Measurements from ENCODE around the gene CHMP4A.

Gene CHMP4A

DNA sequence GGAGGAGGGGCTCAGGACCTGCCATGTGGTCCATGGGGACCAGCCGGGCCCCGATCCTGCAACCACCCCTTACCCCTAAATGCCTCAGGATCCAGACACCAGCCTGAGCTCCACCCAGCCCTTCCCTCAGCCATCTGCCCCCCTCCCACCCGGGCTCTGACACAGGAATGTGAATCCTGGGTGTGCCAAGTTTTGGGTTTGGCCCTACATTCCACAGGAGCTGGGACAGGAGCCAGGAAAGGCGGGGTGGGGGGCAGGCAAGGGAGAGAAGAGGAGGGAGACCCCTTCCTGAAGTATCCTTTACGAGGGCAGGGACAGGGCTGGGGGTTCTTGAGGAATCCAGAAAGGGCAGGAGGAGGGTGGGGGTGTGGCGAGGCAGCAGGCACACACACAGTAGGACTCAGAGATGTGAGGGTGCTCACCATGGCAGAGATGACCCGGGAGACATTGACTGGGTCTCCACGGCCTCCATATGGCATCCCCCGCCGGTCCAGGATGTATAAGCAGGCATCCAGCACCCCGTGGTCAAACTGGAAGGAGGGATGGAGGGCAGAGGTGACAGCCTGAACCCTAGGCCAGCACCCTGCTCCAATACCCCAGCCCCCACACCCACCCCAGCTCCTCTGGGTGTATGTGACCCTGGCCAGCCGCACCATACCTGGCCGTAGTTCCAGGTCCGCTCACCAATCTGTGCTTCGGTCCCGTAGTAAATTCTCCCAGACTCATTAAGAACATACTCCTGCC is 46.2 kb upstream of the CHMP4A start:
- Histone ChIP-seq H3K27ac (no peak overlapping the region), H3K36me3 (no peaks in the 10 kb centered on the region; the same call in 1 of the 2 replicates), H3K27me3 (ENCODE audit: insufficient read depth, low read depth, severe bottlenecking) (no peaks in the 10 kb centered on the region), H3K9me3 (ENCODE audit: severe bottlenecking) (no peaks in the 10 kb centered on the region), H3K4me3 (ENCODE audit: low read depth, low read length) (no peak overlapping the region)
- DNase-seq = no peak
- TF ChIP-seq, protein P1, sequence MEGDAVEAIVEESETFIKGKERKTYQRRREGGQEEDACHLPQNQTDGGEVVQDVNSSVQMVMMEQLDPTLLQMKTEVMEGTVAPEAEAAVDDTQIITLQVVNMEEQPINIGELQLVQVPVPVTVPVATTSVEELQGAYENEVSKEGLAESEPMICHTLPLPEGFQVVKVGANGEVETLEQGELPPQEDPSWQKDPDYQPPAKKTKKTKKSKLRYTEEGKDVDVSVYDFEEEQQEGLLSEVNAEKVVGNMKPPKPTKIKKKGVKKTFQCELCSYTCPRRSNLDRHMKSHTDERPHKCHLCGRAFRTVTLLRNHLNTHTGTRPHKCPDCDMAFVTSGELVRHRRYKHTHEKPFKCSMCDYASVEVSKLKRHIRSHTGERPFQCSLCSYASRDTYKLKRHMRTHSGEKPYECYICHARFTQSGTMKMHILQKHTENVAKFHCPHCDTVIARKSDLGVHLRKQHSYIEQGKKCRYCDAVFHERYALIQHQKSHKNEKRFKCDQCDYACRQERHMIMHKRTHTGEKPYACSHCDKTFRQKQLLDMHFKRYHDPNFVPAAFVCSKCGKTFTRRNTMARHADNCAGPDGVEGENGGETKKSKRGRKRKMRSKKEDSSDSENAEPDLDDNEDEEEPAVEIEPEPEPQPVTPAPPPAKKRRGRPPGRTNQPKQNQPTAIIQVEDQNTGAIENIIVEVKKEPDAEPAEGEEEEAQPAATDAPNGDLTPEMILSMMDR (IDR thresholded peaks at IDR 0.05; ENCODE audit: low read depth, low read length) = no peak

- H3K27ac ChIP-seq = no peak overlapping the region
- no peaks in the 10 kb centered on the region; the same call in 1 of the 2 replicates for H3K36me3 ChIP-seq
- no peak for DNase-seq
- H3K27me3 ChIP-seq (ENCODE audit: insufficient read depth, low read depth, severe bottlenecking) = no peaks in the 10 kb centered on the region
- no peak overlapping the region for H3K4me3 ChIP-seq (ENCODE audit: low read depth, low read length)
- TF ChIP-seq, protein P1 (IDR thresholded peaks at IDR 0.05; ENCODE audit: low read depth, low read length) = no peak
- H3K9me3 ChIP-seq (ENCODE audit: severe bottlenecking) = no peaks in the 10 kb centered on the region
Observed at GRCh38 chr14:24258548-24259265, 45.4 kb upstream of the CHMP4A start.

GRCh38 chr14:24258119-24258518 is 44.8 kb upstream of the CHMP4A start:
- H3K27ac ChIP-seq = no peak overlapping the region
- no peak for DNase-seq
- H3K4me3 ChIP-seq (ENCODE audit: low read depth, low read length) = no peak overlapping the region
- no peaks in the 10 kb centered on the region; the same call in 1 of the 2 replicates for H3K36me3 ChIP-seq
- no peaks in the 10 kb centered on the region for H3K27me3 ChIP-seq (ENCODE audit: insufficient read depth, low read depth, severe bottlenecking)
- TF ChIP-seq, protein P1 (IDR thresholded peaks at IDR 0.05; ENCODE audit: low read depth, low read length) = no peak
- H3K9me3 ChIP-seq (ENCODE audit: severe bottlenecking) = no peaks in the 10 kb centered on the region

DNA sequence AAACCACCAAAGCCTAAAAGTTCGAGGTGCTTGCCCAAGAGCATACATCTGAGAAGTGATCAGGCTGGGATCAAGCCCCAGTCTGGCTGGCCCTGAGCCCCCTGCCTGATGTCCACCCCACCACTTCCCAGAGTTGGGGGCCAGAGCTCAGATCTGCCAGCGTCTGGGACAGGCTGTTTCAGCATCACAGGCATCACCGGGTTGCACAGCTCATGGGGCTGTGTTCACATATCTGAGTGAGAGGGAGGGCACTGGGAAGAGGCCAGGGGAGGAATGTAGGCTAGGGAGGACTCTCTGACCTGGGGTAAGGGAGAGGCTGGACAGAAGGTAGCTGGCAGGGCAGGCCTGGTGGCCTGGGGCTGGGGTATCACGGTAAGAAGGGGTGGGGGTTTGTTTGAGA is 43.7 kb upstream of the CHMP4A start:
- Histone ChIP-seq H3K27me3 (ENCODE audit: insufficient read depth, low read depth, severe bottlenecking) (no peaks in the 10 kb centered on the region), H3K4me3 (ENCODE audit: low read depth, low read length) (no peak overlapping the region), H3K27ac (no peak overlapping the region), H3K36me3 (no peaks in the 10 kb centered on the region; the same call in 1 of the 2 replicates), H3K9me3 (ENCODE audit: severe bottlenecking) (no peaks in the 10 kb centered on the region)
- DNase-seq = no peak
- TF ChIP-seq, protein P1 (IDR thresholded peaks at IDR 0.05; ENCODE audit: low read depth, low read length) = no peak

- TF ChIP-seq, protein P1 (IDR thresholded peaks at IDR 0.05; ENCODE audit: low read depth, low read length) = no peak
- Histone ChIP-seq H3K27ac (no peak overlapping the region), H3K36me3 (no peaks in the 10 kb centered on the region; the same call in 1 of the 2 replicates), H3K27me3 (ENCODE audit: insufficient read depth, low read depth, severe bottlenecking) (no peaks in the 10 kb centered on the region), H3K9me3 (ENCODE audit: severe bottlenecking) (no peaks in the 10 kb centered on the region), H3K4me3 (ENCODE audit: low read depth, low read length) (no peak overlapping the region)
- DNase-seq = no peak
Observed at GRCh38 chr14:24255931-24256711, 42.8 kb upstream of the CHMP4A start.
